A673 (cell line): ENCODE data around the gene PRSS27.

Source experiments
- CTCF ChIP-seq: fragments of 300-800, 200-600 bp; sonication (generic); conservative IDR thresholded peaks from 2 replicates; pipeline ENCODE4 v1.5.1; 2017; ENCODE audit warnings: low read depth, mild to moderate bottlenecking, antibody characterized with exemption, low read length, moderate library complexity, mixed read lengths
- EZH2 ChIP-seq: fragments of 200-600 bp; sonication (generic); IDR thresholded peaks from 2 replicates; pipeline ENCODE4 v1.6.1; 2017; ENCODE audit warnings: borderline replicate concordance, low read depth, mild to moderate bottlenecking, mixed read lengths, antibody characterized with exemption, low read length; ENCODE audit not compliant: poor library complexity, severe bottlenecking

- TF ChIP-seq CTCF (no peak), EZH2 (no peak)
Observed at GRCh38 chr16:2756288-2757015, 36.4 kb upstream of the PRSS27 start.
